Mammary microvascular endothelial cell (primary cell): ENCODE results near the gene ACOT11. TPM values are rescaled to one million over a fixed set of nuclear protein-coding genes. Genes with fewer than 3 reads are reported as not detected.

Experiments used
- total RNA-seq: library from RNA; depleted of rRNA; stranded (reverse); fragments of >200 nt; gene quantifications from 2 replicates; pipeline ENCODE4 v1.2.3, GENCODE V29; 2015

The ACOT11 gene
- 3.3 and 5.1 TPM in 2 replicates for total RNA-seq

GRCh38 chr1:54547601-54548388, at the start of gene ACOT11:
Gene ACOT11 (plus strand): TSS chr1:54548228. CDS start chr1:54548310, 82 bp downstream.

GRCh38 chr1:54623216-54624007, 75.4 kb downstream of the ACOT11 start, which contains the start of gene FAM151A:
Gene FAM151A (minus strand): TSS chr1:54623525. CDS start chr1:54623395, 130 bp downstream.

GRCh38 chr1:54640863-54641836, 93.1 kb downstream of the ACOT11 start, which contains the start of gene MROH7:
Gene MROH7 (plus strand): TSS chr1:54641786. CDS start chr1:54652927, 11,141 bp downstream.

Other genes with a start within 250 kb of the ACOT11 start
- 15.6 and 25.1 TPM in 2 replicates for gene SSBP3, start 141.8 kb upstream of the ACOT11 start, total RNA-seq
- gene FAM151A, start 75.3 kb downstream of the ACOT11 start, total RNA-seq = not detected in 2 replicates
- 0.07 TPM in 1 of 2 replicates, not detected in the other for gene MROH7, start 93.6 kb downstream of the ACOT11 start, total RNA-seq
- 27.6 and 29.2 TPM in 2 replicates for gene TTC4, start 167.6 kb downstream of the ACOT11 start, total RNA-seq
- 2.8 and 5.1 TPM in 2 replicates for gene PARS2, start 216.3 kb downstream of the ACOT11 start, total RNA-seq